Activated T-helper 1 cell treated with anti-CD3 and anti-CD28 coated beads, Interleukin-2, amount 50 U/mL, for 16 hours (primary cell): ENCODE results near the gene FOXP1.

ENCODE experiments used
- DNase-seq, 2 donors: peaks; one replicate each; pipeline ENCODE4 v3.0.0-alpha.2; 2020; ENCODE audit warnings: low read depth in 1 of 2, low spot score in 1 of 2

Gene FOXP1

GRCh38 chr3:71225002-71225684 is 358.4 kb downstream of the FOXP1 start:
- DNase-seq = no peak

DNA sequence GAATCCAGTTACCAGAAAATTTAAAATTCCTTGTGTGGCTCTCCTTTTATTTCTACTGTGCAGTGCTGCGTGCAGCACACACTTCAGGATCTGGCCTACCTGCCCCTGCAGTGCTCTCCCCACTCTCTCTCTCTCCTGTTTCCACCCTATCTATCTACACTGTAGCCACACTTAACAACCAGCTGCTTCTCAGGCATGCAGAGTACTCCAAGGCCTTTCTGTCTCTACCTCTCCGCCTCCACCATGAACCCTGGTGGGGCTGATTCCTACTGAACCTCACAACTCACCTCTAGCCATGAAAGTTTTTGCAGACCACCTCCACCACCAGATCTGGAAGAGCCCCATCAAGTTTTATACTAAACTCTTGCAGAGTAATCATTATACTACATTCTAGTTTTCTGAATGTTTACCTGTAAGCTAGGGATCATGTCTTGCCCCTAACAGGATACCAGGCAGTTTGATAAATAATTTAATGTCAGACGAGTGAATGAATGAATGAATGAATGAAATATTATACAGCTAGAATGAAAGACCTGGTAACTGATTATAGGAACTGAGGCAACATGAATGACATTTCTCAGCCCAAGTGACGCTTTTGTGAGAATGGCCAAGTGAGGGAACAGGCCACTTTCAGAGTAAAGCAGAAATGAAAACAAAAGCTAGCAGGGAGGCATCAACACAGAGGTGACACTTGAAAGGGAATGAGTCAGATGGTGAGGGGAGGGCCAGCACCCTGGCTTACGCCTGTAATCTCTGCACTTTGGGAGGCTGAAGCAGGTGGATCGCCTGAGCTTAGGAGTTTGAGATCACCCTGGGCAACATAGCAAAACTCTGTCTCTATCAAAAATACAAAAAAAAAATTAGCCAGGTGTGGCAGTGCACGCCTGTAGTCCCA is 363.5 kb downstream of the FOXP1 start:
- peak in 1 of 2 donors; percentile 17 for DNase-seq

- DNase-seq = no peak
Measured at GRCh38 chr3:71218508-71218907, 365.0 kb downstream of the FOXP1 start.

DNA sequence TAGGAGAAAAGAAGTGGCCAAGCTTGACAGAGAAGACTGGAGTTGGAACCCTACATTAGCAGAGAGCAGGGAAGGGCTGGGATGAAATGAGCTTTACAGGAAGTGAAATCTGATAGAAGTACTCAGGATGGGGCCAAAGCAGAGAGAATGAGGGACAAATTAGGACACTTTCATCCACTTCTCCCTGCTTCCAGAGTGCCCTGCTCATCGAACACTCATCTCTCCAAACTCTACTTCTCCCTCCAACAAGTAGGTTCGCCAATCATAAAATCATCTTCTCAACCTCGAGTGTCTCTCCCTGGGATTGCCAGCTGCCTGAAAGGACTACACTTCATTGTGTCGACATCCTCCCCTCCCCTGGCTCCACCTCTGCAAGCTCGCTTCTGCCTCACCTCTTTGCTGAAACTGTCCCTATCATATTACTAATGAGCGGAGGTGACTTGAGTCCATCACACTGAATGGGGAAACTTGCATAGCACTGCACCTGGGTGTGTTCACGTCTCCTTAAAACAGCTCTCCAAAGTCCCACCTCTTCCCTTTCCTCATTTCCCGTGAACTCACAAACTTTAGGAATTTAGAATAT is 365.8 kb downstream of the FOXP1 start:
- no peak for DNase-seq

GRCh38 chr3:71215351-71215750 is 368.2 kb downstream of the FOXP1 start:
- DNase-seq = no peak

- DNase-seq = no peak
Measured at GRCh38 chr3:71214797-71215196, 368.7 kb downstream of the FOXP1 start.

- no peak for DNase-seq
Measured at GRCh38 chr3:71214016-71214415, 369.5 kb downstream of the FOXP1 start.

- DNase-seq = no peak
Measured at GRCh38 chr3:71211083-71211482, 372.4 kb downstream of the FOXP1 start.

GRCh38 chr3:71210257-71211007 is 373.1 kb downstream of the FOXP1 start:
- no peak for DNase-seq

GRCh38 chr3:71208211-71209095 is 375.1 kb downstream of the FOXP1 start:
- no peak for DNase-seq

- DNase-seq = no peak
Measured at GRCh38 chr3:71207632-71208031, 375.9 kb downstream of the FOXP1 start.

DNA sequence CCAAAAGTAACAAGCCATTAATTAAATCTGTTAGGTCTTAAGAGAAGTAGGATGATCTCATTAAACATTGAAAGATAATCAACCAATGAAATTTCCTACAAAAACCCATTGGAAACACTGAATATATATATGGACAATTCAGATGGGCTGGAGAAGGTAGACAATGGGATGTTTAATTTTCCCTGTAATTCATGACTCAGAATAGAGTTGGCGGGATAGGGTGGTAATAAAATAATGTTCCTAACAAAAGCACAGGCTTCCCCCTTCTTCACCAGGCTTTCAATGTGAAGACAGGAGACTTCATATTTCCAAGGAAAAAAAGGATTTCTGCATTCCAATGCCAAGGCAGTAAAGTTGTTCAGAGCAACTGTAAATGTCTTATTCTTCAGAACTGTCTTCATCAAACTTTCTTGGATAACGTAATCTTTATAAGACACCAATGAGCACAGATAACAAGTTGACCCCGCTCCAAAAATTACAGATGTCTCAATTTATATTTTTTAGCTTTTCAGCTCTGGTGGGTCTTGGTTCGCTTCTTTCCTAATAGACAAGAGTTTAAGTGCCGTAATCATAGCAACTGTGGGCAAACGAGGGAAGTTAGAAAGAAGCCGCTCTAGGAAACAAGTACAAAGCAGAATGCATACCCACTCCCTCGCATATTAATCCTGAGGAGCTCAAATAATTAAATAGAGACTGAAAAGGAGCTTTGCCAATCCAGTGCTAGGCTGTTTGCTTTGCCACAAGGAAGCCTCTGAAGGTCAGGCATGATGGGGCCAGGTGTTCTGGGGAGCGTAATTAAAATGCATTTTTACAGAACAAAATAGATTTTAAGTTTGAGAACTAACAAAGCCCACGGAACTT is 377.0 kb downstream of the FOXP1 start:
- no peak for DNase-seq

DNA sequence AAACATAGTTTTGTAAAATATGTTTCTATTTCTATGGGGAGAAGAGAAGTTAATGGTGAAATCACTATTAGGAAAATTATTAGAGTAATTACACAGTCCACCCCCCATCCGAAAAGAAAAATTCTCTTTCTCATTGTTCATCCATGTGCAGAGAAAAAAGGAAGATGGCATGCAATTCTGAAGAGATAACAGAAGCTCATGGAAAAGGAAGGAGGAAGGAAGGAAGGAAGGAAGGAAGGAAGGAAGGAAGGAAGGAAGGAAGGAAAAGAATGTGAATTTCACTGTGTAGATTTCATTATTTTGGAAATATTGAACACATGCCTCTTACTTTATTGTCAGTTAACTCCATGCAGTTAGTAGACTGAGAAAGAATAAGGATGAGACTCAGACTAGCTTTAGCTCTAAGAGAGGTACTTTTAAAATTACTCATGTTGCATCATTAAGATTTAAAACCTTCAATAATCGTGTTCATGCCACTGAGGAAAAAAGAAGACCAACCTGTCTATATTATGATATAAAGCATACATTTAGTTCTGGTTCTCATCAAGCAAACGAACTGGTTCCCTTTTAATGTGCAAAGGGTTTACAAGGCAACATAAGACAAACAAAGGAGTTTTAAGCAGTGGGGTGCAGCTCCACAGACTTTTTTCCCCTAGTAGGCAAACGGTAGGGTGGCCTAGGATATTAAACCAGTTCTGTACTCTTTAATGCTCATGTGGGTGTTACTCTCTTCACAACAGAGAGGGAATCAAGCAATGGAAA is 379.6 kb downstream of the FOXP1 start:
- no peak for DNase-seq

DNA sequence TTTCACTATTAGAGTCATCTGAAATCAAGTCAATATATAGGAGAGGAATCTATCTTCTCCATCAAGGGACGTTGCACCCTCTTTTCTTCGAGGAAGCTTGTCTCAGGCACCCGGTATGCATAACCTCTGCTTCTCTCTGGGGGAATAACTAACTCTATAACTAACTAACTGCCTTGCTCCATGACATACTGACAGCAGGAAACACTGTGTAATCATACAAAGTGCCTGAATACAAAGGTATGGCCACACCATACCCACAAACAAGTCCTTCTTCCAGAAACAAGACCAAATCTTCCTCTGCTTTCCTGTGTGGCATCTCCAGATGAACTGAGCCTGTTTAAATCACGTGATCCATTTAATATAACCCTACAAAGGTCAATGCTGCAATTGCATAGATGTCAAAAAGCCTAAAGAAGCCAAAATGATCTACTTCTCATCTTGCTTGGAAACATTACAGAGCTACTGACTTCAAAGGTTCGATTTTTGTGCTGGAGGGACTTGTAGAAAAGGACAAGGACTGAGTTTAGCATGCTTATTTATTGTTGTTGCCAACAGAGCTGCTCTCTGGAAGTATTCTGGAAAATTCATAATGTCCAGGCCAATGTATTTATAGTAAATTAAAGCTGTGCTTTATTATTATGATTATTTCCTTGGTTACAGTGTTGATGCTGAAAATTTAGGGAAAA is 380.5 kb downstream of the FOXP1 start:
- DNase-seq = no peak

- no peak for DNase-seq
Measured at GRCh38 chr3:71201939-71202338, 381.6 kb downstream of the FOXP1 start.

DNA sequence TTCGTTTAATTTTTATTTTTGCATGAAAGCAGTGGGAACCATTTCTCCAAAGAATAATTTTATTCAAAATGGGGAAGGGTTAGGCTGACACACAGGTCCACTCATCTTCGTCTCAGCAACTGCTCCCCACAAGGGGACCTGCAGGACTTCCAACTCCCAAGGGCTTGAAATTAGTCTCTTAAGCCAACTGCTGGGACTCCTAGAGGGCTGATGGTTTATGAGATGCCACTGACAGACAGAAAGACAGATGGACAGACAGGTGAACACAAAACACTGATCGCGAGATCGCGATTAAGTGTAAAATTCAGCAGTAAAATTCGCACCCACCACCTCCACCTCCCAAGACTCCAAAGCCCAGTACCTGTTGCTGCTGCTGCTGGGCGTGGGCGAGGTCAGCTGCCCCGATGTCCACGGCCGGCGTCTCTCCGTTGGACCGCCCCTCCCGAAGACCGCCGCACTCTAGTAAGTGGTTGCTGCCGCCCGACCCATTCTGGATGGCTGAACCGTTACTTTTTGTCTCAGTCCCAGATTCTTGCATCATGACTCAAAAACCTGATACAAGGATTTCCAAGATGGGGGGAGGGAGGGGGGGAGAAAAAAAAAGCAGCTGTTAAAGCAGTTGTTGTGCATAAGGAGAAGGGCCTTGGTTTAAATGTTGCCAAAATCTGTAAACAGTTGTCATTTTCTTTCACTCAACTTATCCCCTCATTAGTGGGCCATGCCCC is 385.5 kb downstream of the FOXP1 start:
- DNase-seq = no peak

GRCh38 chr3:71195492-71195891 is 388.0 kb downstream of the FOXP1 start:
- DNase-seq = no peak
